ENCODE measurements around the gene ACTA2.

GRCh38 chr10:88888810-88889445 lies 63.6 kb downstream of the ACTA2 start:
- TF ChIP-seq SIN3A (IDR thresholded peaks at IDR 0.05; ENCODE audit: borderline replicate concordance, insufficient read depth, low read length): no peak
- no peak for TF ChIP-seq TAF1 (IDR thresholded peaks at IDR 0.05; ENCODE audit: borderline replicate concordance, insufficient read depth, low read length)
- TF ChIP-seq POLR2AphosphoS5 (IDR thresholded peaks at IDR 0.05; ENCODE audit: low read depth, low read length): no peak
- TF ChIP-seq, protein P1, sequence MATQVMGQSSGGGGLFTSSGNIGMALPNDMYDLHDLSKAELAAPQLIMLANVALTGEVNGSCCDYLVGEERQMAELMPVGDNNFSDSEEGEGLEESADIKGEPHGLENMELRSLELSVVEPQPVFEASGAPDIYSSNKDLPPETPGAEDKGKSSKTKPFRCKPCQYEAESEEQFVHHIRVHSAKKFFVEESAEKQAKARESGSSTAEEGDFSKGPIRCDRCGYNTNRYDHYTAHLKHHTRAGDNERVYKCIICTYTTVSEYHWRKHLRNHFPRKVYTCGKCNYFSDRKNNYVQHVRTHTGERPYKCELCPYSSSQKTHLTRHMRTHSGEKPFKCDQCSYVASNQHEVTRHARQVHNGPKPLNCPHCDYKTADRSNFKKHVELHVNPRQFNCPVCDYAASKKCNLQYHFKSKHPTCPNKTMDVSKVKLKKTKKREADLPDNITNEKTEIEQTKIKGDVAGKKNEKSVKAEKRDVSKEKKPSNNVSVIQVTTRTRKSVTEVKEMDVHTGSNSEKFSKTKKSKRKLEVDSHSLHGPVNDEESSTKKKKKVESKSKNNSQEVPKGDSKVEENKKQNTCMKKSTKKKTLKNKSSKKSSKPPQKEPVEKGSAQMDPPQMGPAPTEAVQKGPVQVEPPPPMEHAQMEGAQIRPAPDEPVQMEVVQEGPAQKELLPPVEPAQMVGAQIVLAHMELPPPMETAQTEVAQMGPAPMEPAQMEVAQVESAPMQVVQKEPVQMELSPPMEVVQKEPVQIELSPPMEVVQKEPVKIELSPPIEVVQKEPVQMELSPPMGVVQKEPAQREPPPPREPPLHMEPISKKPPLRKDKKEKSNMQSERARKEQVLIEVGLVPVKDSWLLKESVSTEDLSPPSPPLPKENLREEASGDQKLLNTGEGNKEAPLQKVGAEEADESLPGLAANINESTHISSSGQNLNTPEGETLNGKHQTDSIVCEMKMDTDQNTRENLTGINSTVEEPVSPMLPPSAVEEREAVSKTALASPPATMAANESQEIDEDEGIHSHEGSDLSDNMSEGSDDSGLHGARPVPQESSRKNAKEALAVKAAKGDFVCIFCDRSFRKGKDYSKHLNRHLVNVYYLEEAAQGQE (IDR thresholded peaks at IDR 0.05; ENCODE audit: insufficient read depth in 1 of 2, low read depth in 2 of 2, low read length in 2 of 2): no peak

Data from PFSK-1 (cell line).